ENCODE data around the gene PLA2G4F. TPM values are rescaled to one million over a fixed set of nuclear protein-coding genes. Genes with fewer than 3 reads are reported as not detected.

The PLA2G4F gene
- total RNA-seq, 1 donor from 2014 or later, result 0.20 TPM

DNA sequence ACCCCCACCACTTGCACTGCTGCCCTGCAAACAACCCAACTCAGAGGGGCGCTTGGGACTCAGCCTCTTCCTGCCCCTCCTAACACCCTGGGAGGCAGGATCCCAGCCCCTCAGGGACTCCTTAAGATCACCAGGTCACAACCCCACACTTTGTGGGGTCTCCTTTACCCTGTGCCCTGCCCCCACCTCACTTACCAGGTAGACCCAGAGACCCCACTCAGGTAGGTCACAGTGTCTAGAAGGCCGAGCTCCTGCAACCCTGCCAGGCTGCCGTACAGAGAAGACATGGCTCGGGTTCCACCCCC, 9.1 kb downstream of the PLA2G4F start:
- DNase-seq (ENCODE audit: low read depth), result no peak

DNA sequence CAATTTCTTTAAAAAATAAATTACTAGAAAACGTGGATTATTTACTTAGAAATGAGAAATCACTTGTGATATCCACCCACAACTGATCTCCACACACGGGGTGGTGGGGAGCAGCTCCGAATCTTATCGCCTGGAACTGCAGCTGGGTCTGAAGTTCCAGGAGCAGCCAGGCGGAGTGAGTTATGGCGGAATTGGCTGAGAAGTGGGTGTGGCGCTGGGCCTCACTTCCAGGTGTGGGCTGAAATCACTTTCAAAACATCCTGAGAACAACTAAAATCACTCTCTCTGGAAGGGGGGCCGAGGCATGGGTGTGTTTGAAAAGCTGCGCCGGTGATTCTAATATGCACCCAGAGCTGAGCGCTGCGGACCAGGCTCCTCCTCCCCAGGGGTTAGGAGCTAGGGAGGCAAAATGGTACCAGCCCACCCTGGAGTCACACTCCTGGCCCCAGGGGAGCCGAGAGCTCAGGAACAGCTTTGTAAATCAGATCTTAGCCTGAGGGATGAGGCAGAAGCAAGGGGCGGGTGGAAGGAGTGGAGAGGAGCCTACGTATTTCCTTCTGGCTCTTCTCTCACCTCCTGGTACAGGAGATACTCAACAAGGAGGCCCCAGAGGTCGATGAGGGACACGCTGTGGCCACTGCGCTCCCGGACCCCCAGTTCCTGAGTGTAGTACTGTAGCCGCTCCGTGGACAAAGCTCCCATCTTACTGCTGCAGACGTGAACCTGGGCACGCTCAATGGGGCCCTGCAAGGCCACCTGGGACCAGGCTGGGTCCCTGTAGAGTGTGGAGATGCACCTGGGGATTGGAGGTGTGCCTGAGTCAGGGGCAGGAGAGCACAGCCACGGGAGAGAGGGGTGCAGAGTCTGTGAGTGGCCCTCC, 9.6 kb downstream of the PLA2G4F start:
- no peak for DNase-seq (ENCODE audit: low read depth)

DNA sequence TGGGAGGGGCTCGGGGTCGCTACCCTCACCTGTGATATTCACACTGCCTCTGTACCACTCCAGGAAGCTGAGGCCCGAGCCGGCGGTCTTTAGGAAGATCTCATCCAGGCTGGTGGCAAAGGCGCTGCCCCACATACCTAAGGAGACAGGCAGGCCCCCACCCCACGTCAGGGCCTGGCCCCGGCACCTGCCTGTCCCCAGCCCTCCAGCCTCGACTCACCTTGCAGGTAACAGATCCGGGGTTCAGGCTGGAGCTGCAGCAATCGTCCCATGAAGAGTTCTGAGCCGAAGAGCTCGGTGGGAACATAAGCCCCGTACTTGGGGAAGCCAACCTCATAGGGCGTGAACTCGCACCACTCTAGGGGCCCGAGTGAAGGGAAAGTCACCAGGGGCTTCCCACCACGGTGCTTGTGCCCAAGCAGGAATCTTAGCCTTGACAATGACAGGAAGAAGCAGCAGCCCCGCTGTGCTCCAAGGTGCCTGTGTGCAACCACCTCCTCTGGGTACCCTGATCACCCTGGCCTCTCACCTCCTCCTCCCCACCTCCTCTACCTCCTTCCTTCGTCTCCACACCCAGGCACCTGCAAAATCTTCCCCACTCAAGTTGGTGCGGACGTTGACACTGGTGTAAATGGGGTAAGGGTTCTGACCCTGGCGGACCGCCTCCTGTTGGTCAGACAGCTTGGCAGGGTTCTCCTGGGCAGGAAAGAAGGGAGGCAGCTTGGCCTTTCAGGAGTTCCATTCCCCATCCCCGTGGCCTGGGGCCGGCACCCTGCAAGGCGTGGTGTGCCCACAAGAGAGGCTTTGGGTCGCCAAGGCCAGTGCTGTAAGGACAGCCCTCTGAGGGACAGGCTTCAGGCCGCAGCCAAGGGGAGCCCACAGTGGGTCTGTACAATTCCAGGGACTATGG, 10.6 kb downstream of the PLA2G4F start:
- no peak for DNase-seq (ENCODE audit: low read depth)

DNA sequence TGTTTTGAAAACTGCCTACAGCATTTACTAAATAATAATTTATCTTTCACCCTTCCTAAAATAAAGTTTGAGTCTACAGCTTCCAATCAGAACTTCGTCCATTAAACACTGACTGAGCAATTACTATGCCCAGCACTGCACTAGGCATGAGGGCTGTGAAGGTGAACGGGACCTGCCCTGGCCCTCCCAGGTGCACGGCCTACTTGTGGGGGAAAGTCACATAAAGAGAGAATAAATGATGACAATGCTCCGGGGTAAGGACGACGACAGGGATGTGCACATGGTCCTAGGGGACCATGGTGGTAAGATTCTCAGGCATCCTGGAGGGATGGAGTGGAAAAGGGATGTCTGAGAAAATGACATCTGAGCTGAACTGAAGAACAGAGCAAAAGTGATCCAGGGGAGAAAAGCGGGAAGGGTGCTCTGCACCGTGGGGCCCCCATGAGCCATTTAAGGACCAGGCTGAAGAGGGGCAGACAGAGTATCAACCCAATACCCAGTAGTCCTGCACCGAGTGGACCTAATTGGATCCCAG, 11.5 kb downstream of the PLA2G4F start:
- no peak for DNase-seq (ENCODE audit: low read depth)

DNA sequence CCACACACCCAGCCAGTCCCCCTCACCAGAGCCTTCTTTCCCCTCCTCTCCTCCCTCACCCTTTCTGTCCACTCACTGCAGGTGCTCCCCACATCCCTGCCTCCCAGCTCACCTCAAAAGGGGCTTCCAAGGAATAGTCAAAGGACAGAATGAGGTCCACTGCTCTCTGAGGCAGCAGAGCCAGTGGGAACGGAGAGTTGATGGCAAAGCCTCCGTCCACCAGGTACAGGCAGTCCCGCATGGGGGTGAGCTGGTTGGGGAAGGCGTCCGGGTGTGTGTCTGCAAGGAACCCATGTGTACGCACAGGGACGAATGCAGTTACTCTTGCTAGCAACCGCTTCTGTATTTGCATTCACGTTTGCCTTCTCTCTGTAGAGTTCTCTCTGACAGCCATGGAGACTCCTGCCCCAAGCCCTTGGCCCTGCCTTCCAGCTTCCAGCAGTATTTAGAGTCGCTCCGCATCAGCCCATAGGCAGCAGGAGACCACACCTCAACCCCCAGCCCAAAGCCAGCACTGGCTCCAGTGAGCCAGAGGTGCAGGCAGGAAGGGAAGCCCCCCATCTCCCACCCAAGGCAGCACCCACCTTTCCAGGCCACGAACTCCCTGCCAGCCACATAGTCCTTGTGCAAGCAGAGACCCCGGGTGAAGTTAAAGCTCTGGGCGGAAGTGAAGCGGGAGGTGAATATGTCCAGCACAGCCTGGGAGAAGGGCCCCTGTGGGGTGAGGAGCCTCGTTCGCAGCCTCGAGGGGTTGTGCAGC, 12.4 kb downstream of the PLA2G4F start:
- DNase-seq (ENCODE audit: low read depth), result no peak

DNA sequence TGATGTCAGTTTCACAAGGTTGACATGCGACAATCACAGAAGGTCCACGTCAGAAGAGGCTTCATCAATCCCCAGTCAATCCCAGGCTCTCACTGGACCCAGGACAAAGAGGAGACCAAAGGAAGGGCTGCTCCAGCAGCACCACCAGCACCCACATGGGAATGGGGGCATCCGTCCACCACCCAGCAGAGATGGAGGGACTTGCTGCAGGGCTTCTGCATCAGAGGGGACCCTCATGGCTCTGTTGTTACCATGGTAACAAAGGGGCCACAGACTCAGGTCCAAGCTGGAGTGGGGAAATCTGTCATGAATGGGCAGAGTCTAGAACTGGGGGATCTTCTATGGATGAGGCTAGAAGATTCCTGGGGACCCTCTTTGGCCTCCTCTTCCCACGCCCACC, 13.1 kb downstream of the PLA2G4F start:
- no peak for DNase-seq (ENCODE audit: low read depth)

DNA sequence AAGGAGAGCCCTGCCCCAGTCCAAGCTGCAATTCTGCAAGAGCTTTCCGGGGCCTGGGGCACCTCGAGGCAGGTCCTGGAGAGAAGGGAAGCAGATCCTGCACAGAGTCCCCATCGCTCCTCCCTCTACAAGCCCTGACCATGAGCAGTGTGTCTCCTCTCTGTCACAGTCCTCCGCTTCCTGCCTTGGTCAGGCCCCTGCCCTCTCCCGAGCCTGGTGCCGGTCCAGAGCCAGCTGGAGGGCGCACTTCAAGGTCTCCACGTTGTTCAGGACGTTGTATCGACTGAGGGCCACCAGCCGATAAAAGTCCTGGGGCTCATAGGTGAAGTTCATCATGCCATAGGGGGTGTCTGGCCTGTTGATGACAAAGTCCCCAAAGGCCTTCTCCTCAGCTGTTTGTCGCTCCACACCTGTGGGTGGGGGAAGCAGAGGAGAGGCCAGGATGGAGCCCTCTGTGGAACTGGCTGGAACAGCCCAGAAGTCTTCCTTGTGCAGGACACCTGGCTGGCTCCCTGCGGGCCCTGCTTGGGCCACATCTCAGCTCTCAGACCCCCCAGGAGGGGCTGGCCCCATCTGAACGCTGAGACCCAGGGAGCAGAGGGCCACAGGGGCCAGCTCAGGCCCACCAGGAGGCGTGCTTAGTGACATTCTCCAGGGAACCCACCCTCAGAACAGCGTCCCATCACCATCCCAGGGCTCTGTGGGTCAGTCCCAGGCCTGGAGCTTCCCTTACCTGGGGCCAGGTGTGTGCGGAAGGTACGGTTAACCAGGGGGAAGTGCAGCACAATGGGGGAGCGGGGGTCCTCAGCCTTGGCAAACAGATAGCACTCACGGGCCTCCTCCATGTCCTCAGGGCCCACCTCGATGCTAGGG, 14.4 kb downstream of the PLA2G4F start:
- no peak for DNase-seq (ENCODE audit: low read depth)

DNA sequence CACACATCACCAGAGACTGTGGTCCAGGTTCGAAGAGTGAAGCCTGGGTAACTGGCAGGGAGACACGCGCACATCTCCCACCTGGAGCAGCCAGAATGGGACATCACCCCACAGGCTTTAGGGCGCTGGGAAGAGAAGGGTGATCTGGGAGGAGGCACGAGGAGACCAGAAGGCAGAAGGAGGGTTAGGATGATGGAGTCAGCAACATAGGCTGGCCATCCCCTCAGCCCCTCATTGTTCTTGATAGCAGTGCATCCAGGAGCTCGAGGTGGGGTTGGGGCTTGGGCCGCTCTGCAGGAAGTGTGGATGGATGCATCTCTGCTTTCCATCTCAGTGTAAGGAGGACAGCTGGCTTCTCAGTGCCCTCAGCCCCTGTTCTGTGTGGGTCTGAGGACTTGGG, 15.2 kb downstream of the PLA2G4F start:
- no peak for DNase-seq (ENCODE audit: low read depth)

DNA sequence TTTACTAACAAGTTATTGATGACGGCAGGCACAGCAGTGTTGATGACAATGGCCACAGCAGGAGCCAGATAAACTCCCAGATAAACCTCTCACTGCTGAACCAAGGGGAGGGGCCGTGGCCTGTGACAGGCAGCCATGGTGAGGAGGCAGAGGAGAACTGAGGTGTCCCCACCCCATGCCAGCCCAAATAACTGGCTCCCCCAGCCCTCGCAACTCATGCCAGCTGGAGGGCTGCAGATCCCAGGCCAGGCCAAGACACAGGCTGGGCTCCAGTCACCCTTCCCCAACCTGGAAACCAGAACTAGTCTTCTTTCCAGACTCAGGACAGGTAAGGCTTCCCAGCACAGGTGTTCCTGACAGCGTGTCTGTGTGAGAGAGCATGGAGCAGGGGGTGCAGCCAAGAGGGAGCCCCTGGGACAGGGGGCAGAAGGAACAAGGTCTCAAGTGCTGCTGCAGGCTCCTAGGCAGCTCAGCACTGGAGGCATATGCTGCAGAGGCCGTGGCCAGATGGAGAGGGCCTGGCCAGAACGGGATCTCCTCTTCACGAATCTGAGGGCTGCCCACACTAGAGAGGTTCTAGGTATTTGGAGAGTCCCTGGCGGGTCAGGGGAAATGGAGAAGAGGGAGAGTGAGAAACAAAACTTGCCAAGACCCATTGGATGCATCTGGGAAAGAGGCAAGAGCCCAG, 15.9 kb downstream of the PLA2G4F start:
- DNase-seq (ENCODE audit: low read depth), result no peak

DNA sequence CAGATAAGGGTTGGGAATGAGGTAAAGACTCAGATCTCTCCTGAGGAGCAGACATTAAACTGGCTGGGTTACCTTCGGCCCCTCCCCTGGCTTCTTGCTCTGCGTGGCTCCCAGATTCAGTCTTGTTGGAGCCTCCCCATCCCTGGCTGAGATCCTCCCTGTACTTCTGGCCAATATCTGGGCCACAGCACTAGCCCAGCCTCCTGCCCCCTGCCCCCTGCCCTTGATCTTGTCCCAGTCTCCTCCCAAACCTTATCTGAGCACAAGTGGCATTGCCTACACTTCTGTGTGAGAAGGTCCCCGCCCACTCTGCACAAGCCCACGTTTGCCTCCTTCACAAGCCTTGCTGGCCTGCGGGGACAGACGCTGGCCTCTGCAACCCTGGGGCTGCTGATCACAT, 16.8 kb downstream of the PLA2G4F start:
- DNase-seq (ENCODE audit: low read depth), result no peak

DNA sequence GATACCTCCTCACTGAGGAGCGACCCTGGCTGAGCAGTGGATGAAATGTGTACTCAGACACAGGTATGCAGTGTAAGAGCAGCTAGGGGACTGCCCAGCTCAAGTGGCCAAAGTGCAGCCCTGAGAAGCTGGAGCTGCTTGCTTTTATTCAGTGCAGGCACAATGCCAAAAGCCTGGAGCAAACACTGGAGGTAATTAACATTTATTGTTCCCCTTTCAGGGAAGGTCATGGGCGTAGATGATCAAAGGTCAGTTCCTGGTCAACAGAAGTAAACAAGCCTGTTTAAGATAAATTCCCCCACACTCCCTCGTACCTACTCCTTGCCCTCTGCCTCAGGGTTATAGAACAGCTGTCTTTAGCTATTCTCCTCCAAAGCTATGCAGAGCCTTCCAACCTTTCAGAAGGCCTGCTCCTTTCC, 17.5 kb downstream of the PLA2G4F start:
- DNase-seq (ENCODE audit: low read depth), result no peak

DNA sequence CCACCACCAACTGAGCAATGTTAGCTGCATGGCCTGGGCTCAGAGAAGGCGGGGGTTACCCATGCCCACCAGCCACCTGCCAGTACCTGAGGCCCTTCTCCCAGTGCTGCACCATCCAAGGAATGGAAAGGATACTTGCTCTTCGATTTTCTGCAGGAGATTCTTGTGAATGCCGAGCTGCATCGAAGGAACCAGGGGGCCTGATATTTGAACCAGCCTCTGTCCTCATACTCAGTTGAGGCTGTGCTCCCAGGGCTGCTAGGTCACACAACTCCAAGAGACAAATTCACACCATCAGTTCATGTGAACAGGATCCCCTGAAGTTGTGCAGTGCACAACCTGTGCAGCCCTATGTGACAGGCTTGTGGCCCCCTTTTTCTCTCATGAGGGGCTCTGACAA, 18.0 kb downstream of the PLA2G4F start:
- no peak for DNase-seq (ENCODE audit: low read depth)

DNA sequence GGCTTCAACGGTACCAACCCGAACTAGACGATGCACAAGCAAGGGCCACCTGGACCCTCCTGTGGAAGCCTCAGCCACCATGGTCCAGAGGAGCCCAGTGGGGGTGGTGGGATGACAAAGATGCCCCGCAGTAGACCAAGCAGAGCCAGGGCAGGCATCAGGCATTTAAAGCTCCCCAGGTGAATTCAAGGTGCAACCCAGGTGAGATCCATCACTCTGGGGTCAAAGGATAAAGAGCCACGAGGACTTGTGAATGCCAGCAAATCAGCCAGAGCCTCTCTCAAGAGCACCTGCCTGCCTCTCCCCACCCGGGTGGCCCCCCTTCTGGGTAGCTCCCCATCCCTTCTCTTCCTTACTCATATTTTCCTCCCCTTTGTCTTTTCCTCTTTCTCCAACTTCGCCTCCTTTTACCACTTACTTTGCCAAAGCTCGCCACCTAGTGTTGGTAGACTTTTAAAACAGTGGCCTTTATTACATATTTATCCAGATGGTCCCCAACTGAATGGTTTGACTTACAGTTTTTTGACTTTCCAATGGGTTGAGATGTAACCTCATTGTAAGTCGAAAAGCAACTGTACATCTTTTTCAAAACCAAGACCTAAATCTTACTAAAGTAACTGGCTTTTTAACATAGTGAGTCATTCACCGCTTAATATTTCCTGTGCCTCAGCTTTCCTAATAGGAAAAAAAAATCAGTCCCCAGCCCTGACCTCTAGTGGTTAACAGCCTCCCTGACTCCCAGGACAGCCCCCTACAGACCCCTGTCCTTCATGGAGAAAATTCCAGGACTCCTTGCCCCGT, 18.8 kb downstream of the PLA2G4F start:
- peak; percentile 44 for DNase-seq (ENCODE audit: low read depth)

DNA sequence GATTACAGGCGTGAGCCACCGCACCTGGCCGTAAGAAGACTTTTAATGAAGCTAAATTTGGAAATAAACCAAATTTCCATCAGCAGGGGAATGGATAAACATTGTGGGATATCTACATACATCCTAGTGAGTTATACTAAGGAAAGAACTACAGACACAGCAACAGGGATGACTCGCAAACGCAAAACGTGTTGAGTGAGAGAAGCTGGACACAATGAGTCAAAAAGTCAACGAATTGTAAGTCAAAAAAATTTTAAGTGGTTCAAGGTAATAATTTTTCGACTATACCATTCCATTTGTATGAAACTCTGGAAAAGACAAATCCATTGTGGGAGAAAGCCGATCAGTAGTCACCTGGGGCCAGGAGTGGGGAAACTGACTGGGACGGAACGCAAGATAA, 19.9 kb downstream of the PLA2G4F start:
- DNase-seq (ENCODE audit: low read depth), result no peak

DNA sequence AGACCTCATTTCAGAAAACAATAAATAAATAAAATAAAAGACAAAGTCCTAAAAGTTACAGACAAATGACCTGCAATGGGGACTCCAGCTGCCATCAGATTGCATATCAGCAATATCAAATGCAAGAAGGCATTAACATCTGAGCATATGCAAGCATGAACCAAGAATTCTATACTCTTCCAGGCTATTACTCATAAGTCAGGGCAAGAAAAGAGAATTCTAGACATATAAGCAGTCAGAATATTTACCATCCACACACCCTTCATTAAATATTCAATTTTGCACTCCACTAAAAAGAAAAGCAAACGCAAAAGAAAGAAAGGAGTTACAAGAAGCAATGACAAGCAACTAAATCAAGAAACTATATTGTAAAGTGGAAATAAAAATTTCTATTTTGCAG, 21.1 kb downstream of the PLA2G4F start:
- no peak for DNase-seq (ENCODE audit: low read depth)

DNA sequence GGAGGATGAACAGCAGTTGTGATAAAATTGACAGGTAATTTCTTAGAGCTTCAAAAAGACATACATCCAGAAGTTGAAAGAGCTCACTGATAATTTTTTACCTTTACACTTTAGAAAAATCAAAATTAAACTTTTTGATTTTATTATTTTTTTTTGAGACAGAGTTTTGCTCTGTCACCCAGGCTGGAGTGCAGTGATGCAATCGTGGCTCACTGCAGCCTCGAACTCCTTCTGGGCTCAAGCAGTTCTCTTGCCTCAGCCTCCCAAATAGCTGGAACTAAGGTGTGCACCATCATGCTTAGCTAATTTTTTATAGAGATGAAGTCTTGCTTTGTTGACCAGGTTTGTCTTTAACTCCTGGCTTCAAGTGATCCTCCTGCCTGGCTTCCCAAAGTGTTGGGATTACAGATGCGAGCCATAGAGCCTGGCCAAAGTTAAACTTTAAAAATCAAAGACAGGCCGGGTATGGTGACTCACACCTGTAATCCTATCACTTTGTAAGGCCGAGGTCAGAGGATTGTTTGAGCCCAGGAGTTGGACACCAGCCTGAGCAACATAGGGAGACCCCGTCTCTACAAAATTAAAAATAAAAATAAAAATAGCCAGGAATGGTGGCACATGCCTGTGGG, 21.7 kb downstream of the PLA2G4F start:
- peak; percentile 38 for DNase-seq (ENCODE audit: low read depth)

DNA sequence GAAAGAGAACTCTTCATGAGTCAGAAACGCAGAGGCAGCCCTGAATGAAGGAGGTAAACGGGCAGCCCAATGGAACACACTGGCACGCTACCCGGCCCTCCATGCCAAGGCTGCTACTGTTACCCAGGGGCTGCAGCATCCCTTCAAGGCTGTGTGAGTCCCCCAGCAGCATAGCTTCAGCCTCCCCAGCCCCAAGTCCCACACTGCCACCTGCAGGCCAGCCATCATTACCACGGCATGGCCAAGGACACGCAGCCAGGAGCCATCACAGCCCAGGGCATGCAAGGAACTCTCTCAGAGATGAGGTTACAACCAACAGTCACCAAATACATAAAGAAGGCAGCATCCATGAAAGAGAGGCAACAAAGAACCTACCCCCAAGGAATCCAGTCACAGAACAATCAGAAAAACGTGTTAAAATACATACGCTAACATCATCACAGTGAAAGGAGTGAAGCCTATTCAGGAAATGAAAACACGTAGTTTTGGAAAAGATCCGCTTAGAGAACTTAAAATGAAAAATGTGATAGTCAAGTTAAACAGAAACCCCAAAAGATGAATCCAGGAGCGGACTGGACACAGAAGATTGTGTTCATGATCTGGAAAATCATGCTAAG, 22.4 kb downstream of the PLA2G4F start:
- no peak for DNase-seq (ENCODE audit: low read depth)

DNA sequence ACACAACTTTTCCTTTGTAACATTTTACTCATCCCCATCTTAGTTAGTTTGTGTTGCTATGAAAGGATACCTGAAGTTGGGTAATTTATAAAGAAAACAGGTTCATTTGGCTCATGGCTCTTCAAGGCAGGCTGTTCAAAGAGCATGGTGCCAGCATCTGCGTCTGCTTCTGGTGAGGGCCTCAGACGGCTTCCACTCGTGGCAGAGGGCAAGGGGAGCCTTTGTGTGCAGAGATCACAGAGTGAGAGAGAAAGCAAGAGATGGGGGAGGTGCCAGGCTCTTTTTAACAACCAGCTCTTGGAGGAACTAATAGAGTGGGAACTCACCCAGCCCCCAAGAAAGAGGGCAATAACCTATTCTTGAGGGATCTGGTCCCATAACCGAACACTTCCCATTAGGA, 23.1 kb downstream of the PLA2G4F start:
- no peak for DNase-seq (ENCODE audit: low read depth)

All from renal cortical epithelial cell (primary cell).